ENCODE data around the gene OR51B4.

The OR51B4 gene

GRCh38 chr11:5290106-5290505, 11.6 kb downstream of the OR51B4 start:
- Histone ChIP-seq H3K27ac (no peak overlapping the region), H3K27me3 (no peaks in the 10 kb centered on the region), H3K9me3 (no peaks in the 10 kb centered on the region), H3K36me3 (no peaks in the 10 kb centered on the region), H3K4me3 (ENCODE audit: low read depth in 1 of 2, low read length in 1 of 2) (no peak overlapping the region), H3K4me1 (ENCODE audit: control insufficient read depth in 1 of 2, insufficient read depth in 1 of 2, low read depth in 1 of 2, low read length in 1 of 2) (no peaks in the 10 kb centered on the region)
- no peak for TF ChIP-seq CTCF (IDR thresholded peaks at IDR 0.05)

GRCh38 chr11:5289696-5290095, 12.1 kb downstream of the OR51B4 start:
- H3K27ac ChIP-seq = no peak overlapping the region
- H3K36me3 ChIP-seq = no peaks in the 10 kb centered on the region
- no peak for TF ChIP-seq CTCF (IDR thresholded peaks at IDR 0.05)
- H3K9me3 ChIP-seq = no peaks in the 10 kb centered on the region
- no peak overlapping the region for H3K4me3 ChIP-seq (ENCODE audit: low read depth in 1 of 2, low read length in 1 of 2)
- no peaks in the 10 kb centered on the region for H3K4me1 ChIP-seq (ENCODE audit: control insufficient read depth in 1 of 2, insufficient read depth in 1 of 2, low read depth in 1 of 2, low read length in 1 of 2)
- H3K27me3 ChIP-seq = no peaks in the 10 kb centered on the region

GRCh38 chr11:5288906-5289550, 12.7 kb downstream of the OR51B4 start:
- H3K27ac ChIP-seq = no peak overlapping the region
- TF ChIP-seq CTCF (IDR thresholded peaks at IDR 0.05) = no peak
- H3K36me3 ChIP-seq = no peaks in the 10 kb centered on the region
- H3K4me1 ChIP-seq (ENCODE audit: control insufficient read depth in 1 of 2, insufficient read depth in 1 of 2, low read depth in 1 of 2, low read length in 1 of 2) = no peaks in the 10 kb centered on the region
- H3K4me3 ChIP-seq (ENCODE audit: low read depth in 1 of 2, low read length in 1 of 2) = no peak overlapping the region
- H3K27me3 ChIP-seq = no peaks in the 10 kb centered on the region
- H3K9me3 ChIP-seq = no peaks in the 10 kb centered on the region

GRCh38 chr11:5288108-5288905, 13.4 kb downstream of the OR51B4 start:
- no peaks in the 10 kb centered on the region for H3K4me1 ChIP-seq (ENCODE audit: control insufficient read depth in 1 of 2, insufficient read depth in 1 of 2, low read depth in 1 of 2, low read length in 1 of 2)
- no peaks in the 10 kb centered on the region for H3K36me3 ChIP-seq
- no peak overlapping the region for H3K27ac ChIP-seq
- H3K4me3 ChIP-seq (ENCODE audit: low read depth in 1 of 2, low read length in 1 of 2) = no peak overlapping the region
- H3K9me3 ChIP-seq = no peaks in the 10 kb centered on the region
- H3K27me3 ChIP-seq = no peaks in the 10 kb centered on the region
- no peak for TF ChIP-seq CTCF (IDR thresholded peaks at IDR 0.05)

GRCh38 chr11:5286901-5287300, 14.8 kb downstream of the OR51B4 start:
- no peak overlapping the region for H3K4me3 ChIP-seq (ENCODE audit: low read depth in 1 of 2, low read length in 1 of 2)
- H3K27me3 ChIP-seq = no peaks in the 10 kb centered on the region
- TF ChIP-seq CTCF (IDR thresholded peaks at IDR 0.05) = no peak
- no peak overlapping the region for H3K27ac ChIP-seq
- no peaks in the 10 kb centered on the region for H3K36me3 ChIP-seq
- no peaks in the 10 kb centered on the region for H3K9me3 ChIP-seq
- no peaks in the 10 kb centered on the region for H3K4me1 ChIP-seq (ENCODE audit: control insufficient read depth in 1 of 2, insufficient read depth in 1 of 2, low read depth in 1 of 2, low read length in 1 of 2)

All from neutrophil (primary cell).